Measurements from ENCODE around the gene RHEX.
"Not testable (repeated sequence)": the region's sequence is repeated elsewhere in the genome, so short reads cannot be mapped to it uniquely, and the experiment has no call there.

Gene RHEX

DNA sequence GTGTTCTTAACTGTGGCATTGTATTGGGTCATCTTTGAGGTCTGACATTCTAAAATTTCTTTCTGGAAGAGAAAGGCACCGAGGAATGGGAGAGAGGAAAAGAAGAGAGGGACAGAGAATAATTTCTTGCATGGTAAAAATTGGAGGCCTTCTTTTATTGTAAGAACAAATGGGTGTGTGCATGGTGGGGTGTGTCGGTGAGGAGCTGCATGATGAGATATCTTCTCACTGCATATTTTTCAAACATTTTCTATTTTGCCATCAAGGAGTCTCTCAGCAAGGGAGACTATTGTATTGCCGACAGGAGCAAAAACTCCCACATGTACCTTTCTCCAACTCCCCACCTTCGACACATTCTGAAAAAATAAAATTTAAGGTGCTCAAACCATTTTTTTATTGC, 22.8 kb upstream of the RHEX start:
- DNase-seq (ENCODE audit: low read depth in 3 of 3) = no peak

DNA sequence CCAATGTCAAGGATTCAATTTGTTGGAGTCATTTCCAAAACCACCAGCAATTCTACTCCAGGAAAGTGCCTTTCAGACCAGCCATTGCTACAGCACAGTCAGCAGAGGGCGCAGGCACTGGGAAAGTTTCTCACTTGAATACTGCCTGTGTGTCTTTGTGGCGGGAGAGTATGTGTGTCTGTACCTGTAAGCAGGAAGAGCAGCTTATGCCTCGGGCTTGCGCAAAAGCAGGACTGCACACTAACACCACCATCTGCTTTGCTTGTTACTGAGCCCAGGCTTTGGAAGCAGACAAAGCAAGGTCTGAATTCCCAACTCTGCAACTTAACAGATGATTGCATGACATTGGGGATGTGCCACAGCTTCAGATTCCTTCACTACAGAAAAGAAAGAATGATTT, 22.3 kb upstream of the RHEX start:
- DNase-seq (ENCODE audit: low read depth in 3 of 3) = peak; percentile 35 to 63 (median 50)

DNA sequence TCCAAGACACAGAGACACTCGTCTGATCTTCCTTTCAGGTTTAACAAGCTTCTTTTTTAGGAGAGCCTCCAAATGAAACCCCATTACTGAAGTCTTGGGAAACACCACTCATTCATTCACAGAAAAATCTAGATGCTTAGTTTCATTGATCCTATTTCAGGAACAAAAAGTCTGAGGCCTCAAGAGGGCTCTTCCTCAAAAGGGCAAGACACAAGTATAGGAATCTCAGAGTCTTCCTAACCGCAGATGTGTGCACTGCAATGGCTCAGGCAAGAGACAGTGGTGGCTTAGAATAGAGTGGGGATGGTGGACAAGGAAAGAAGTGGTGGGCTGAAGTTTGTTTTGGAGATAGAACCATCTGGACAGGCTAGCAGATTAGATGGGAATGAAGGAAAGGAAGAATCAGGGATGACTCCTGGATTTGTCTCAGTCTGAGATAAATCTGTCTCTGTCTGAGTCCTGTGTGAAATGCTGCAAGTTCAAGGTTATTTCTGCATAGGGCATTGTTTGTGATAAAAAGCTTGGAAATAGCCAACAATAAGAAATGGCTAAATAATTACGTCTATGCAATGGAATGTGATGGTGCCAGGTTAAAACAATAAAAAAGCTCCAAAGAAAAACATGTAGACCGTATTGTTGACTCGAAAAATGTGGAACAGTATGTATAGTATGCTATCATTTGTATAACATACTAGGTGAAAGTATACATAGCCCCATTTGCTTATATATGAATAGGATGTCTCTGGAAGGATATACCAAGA, 20.4 kb upstream of the RHEX start:
- DNase-seq (ENCODE audit: low read depth in 3 of 3) = no peak

DNA sequence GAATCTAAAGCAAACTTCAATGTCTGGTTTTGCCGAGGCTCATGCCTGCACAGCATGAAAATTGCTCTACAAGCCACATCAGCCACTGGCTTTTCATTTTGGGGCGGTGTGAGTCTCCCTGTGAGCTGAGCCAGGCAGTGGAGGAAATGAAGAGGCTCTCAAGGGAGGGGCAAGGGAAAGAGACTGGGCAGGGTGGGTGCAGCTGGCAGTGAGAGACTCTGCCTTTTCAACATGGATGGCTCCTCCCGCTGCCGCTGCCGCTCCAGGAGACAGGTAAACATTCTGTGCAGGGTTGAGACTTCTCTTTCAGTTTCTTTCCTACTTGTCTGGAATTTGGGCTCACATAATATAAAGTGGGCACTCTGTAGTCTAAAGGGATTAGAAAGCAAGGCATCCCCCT, 17.9 kb upstream of the RHEX start:
- no peak for DNase-seq (ENCODE audit: low read depth in 3 of 3)

DNA sequence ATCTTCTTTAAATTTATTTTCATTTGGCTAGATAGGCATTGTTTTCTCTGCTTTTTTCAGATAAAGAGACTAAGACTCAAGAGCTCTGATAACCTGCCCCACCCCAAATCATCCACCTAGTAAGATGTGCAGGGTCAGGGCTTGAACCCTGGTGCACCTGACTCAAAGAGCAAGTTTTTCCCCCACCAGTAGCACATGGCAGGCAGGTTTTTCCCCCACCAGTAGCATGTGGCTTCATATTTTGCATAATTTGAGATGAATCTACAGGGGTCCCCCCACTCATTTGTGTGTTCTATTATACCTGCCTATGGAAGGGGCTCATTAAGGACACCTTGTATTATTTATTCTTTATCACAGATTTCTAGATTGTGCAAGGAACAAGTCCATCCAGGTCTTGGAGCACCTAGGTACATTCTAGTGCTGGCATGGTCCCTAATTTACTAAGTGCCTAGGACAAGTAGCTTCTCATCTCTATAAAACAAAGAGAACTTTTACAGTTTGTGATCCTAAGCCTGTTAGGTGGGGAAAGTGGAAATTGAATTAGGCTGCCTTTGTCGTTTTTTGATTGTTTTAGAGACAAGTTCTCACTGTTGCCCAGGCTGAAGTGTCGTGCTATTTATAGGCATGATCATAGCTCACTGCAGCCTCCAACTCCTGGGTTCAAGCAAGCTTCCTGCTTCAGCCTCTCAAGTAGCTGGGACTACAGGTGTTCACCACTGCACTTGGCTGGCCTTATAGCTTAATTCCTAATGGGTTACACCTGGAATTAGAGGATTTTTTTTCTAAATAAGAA, 16.1 kb upstream of the RHEX start:
- no peak for DNase-seq (ENCODE audit: low read depth in 3 of 3)

DNA sequence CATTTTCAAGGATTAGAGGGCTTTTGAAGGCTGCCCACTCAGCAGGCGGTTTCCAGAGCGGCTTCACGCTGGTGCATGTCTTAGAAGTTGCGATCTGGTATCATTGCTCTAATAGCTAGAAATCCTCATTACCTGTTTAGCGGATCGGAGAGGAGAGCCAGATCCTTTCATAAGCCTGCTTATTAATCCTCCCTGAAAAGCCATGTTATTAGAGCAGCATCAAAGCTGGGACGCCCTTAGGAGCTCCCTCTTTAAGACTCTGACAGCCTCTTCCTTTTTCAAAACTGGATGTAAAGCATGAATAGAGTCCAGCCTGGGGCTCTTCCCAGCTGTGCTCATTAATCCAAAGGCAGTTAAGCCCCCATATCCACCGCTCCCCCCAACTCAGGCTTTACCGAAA, 15.4 kb upstream of the RHEX start:
- DNase-seq (ENCODE audit: low read depth in 3 of 3) = no peak

DNA sequence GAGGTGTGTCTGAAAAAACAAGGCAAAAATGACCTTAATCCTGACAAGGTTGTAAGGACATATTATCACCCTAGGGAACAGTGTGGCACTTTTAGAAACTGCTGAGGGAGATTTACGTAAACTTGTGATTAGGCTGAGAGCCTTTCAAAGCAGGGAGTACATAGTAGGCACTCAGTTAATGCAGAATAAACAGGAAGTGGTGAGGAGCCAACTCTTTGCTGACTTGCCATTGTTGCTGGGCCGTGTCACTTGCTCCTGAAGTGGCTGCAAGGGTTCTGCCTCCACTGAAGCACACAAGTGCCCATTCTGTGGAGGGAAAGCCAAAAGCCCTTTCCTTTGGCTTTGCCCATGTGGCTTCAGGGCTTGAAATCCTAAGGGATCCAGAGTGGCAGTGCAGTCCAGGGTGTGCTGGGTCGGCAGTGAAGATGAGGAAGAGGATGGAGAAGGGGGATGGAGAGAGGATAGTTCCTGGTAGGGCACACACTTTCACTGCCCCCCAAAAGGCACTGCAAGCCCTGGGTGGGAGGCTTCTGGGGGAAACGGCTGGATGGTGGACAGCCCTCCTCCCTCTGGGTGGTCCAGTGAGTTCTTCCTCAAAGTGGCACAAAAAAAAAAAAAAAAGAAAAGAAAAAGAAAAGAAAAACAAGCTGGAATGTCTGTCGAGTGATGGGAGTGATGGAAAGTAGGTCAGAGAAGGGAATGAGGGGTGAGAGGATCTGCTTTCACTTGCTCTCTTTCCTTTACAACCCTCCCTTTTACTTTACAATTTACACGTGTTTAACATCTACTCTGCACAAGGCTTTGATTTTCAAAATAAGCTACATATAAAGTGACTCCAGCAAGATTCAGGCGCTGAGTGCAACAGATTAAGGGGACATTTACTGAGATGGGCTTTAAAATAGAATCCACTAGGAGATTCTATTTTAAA, 13.7 kb upstream of the RHEX start:
- no peak for DNase-seq (ENCODE audit: low read depth in 3 of 3)

DNA sequence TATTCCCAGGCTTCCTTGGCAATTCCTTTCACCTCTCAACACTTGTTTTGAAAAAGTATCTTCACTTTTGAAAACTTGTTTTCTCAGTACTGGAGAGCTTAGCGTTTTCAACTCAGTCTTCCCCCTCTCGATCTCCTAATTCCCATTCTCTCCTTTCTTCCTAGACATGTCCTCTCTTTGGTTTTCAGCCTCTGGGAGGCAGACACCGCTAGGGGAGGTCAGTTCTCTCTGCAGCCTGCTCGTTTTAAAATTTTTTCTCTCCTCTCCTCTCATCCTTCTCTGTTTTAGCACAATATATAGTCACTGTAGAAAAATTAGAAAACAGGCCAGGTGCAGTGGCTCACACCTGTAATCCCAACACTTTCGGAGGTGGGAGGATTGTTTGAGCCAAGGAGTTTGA, 12.6 kb upstream of the RHEX start:
- DNase-seq (ENCODE audit: low read depth in 3 of 3) = no peak

DNA sequence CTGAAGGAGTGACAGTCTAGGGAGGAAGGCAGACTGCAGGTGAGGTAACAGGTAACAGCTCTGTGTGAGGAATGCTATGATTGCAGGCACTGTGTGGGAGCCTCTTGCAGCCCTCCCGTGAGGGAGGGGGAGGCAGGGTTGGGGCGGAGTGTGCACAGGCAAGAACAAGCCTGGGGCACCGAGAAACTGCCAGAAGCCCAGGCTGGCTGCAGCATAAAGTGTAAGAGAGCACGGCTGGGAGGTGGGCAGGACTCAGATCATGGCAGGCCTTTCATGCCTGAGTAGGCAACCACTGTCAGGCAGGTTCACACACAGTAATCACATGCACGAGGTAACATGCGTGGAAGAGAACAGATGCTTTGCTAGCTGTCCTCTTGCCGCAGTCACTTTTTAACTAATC, 11.3 kb upstream of the RHEX start:
- no peak for DNase-seq (ENCODE audit: low read depth in 3 of 3)

DNA sequence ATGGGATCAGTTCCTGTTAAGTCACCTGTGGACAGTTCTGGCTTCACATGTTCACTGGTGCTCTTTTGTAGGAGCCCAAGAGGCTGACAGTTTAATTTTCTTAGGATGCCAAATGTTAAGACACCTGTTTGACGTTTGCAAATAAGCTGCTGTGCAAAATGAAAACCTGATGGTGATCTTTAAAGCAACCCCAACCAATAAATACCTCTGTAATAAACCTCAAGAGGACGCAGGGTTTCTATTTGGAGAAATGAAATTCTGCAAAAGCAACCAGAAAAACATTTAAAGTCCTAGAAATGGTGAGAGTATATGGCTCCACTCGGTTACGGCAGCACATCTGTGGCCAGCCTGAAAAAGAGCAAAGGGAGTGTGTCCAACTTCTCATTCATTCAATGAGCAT, 5.7 kb upstream of the RHEX start:
- no peak for DNase-seq (ENCODE audit: low read depth in 3 of 3)

DNA sequence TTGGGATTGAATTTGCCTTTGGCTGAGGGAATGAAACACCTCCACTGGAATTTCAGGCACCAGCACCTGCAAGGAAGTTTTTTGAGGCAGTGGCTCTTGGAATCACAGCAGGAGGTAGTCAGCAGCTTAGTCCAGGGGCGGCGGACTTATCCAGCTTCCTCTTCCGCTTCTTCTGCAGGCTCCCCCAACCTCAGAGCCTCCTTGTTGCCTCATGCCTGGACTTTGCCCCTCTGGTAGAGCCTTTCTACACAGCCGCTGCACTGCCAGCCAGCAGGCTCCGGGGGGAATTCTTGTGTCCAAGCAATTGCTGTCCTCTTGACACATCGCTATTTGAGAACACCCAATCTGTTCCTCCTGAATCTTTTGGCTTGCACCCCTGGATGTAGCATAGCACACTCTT, 4.4 kb upstream of the RHEX start:
- DNase-seq (ENCODE audit: low read depth in 3 of 3) = no peak

DNA sequence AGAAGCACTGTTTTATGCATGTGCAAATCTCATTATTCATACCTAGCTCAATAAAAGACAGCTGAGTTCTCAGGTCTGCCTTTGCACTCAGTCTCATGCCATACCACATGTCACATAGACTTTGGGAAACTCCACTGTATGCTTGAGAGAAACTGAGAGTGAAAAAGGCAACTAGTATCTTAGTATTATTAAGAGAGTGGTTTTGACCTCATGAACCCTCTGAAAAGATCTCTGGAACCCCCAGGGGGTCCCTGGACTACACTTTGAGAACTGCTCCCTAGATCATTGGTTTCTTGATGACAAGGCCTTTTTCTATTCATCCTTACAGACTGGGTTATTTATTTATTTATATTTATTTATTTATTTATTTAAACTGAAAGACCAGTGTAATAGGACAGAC, 3.7 kb upstream of the RHEX start:
- DNase-seq (ENCODE audit: low read depth in 3 of 3) = no peak

DNA sequence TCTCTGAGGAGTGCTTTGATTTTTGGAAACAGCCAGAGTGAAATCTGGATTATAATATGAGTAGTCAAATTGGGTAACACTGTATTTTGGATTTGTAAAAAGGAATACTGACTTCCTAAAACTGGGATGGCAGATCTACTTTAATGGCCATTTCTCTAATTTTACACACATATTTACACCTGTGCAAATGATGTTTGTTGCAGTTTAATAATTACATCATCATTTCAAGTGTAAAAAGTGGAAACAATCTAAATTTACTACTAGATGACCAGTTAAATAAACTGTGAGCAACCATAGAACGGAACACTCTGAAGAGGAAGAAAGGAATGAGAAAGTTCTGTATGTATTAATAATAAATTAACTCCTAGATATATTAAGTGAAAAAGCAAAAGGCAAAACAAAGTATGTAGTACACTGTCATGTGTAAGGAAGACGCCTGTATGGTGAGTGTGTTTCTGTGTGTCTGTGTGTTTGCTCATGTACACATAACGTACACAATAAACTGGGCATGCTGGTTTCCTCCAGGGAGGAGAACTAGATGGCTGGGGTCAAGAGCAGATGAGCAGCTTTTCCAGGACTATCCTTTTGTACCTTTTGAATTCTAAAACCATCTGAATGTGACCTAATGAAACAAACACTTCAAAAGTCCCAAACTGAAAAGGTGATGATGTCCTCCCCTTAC, 2.9 kb upstream of the RHEX start:
- no peak for DNase-seq (ENCODE audit: low read depth in 3 of 3)

DNA sequence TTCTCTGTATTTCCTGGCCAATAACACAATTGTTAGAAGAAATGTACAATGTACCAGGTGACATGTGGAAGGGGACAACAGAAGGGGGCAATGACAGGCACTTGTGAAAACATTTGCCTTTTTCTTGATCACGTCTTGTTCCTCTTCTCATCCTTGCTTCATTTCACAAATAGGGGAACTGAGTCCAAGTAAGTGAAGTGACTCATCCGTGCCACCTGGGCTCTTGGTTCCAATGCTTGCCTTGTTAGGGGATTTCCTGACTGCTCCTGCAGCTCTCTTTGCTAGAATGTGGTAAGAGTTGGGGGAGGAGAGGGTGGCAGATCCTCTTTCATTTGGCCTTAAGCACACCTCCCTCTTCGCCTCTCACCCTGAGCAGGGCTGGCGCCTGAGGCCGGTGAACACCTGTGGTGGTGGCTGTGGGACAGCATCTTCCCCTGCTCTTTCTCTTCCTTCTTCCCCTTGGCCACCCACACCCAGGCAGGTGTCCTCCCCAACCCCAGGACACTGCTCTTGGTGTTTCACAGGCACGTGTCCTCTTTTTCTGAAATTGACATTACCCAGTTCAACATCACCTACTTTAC, 2.2 kb upstream of the RHEX start:
- peak; percentile 9 to 36 (median 9) for DNase-seq (ENCODE audit: low read depth in 3 of 3)

DNA sequence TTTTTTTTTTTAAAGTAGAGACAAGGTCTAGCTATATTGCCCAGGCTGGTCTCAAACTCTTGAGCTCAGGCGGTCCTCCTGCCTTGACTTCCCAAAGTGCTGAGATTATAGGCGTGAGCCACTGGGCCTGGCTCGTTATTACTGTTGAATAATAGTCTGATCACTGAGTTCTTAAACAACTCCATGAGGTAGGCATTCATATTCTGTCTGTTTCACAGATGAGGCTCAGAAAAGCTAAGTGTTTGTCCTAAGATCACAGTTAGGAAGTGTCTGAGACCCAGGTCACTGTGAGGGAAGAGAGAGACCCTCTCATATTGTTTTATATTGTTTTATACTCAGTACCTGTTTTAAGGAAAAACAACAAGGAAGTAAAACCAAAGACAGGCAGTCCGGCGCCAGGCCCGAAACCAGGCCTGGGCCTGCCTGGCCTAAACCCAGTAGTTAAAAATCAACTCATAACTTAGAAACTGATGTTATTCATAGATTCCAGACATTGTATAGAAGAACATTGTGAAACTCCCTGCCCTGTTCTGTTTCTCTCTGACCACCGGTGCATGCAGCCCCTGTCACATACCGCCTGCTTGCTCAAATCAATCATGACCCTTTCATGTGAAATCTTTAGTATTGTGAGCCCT, 625 bp upstream of the RHEX start:
- DNase-seq (ENCODE audit: low read depth in 3 of 3) = not testable (repeated sequence)

DNA sequence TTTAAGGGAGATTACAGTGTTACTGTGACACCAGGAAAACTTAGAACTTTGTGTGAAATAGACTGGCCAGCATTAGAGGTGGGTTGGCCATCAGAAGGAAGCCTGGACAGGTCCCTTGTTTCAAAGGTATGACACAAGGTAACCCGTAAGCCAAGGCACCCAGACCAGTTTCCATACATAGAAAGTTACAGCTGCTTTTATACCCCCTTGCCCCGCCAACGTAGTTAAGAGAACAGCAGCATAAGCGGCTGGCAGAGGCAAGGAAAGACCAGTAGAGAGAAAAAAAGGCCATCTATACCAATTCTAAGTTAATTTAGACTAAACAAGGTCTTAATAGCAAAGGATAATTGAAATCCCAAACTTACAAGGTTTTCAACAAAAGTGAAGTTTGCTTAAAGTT, 643 bp downstream of the RHEX start:
- not testable (repeated sequence) for DNase-seq (ENCODE audit: low read depth in 3 of 3)

DNA sequence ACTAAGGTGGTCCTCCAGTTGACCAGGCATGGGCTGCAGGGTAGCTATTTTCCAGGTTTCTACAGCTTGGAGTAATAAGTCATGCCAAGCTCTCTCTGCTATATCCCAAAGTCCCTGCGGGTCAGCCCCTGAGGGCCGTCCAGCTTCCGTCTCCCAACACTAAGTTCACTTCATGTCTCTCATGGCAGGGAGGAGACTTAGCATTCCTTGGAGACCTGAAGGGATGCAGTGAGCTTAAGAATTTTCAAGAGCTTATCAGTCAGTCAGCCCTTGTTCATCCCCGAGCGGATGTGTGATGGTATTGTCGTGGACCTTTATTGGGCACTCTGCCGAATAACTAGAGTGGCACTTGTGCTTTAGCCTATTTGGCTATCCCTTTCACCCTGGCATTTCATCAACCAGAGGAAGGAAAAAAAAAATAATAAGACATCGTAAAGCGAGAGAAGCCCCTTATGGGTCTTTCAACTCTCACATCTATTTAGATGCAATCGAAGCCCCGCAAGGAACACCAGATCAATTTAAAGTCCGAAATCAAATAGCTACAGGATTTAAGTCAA, 2.2 kb downstream of the RHEX start:
- not testable (repeated sequence) for DNase-seq (ENCODE audit: low read depth in 3 of 3)

DNA sequence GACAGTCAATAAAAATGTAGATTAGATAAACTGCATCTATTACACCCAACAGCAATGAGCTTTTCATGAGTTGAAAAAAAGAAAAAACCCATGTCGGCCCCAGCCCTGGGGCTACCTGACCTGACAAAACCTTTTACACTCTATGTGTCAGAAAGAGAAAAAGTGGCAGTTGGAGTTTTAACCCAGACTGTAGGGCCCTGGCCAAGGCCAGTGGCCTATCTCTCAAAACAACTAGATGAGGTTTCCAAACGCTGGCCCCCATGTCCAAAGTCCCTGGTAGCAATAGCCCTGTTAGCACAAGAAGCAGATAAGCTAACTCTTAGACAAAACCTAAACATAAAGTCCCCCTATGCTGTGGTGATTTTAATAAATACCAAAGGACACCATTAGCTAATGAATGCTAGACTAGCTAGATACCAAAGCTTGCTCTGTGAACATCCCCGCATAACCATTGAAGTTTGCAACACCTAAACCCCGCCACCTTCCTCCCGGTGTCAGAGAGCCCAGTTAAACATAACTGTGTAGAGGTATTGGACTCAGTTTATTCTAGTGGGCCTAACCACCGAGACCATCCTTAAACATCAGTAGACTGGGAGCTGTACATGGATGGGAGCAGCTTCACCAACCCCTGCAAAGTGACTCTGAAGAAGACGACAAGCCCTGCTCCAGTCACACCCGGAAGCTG, 2.8 kb downstream of the RHEX start:
- not testable (repeated sequence) for DNase-seq (ENCODE audit: low read depth in 3 of 3)

DNA sequence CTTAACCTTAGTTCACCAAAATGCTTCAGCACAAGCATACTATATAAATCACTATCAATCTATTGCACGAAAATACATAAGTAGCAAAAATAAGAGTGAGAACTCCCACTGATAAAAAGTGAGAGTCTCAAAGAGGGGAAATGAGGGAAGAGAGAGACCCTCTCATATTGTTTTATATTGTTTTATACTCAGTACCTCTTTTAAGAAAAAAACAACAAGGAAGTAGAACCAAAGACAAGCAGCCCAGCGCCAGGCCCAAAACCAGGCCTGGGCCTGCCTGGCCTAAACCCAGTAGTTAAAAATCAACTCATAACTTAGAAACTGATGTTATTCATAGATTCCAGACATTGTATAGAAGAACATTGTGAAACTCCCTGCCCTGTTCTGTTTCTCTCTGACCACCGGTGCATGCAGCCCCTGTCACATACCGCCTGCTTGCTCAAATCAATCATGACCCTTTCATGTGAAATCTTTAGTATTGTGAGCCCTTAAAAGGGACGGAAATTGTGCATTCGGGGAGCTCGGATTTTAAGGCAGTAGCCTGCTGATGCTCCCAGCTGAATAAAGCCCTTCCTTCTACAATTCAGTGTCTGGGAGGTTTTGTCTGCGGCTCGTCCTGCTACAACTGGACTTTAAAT, 5.4 kb downstream of the RHEX start:
- not testable (repeated sequence) for DNase-seq (ENCODE audit: low read depth in 3 of 3)

Data from stimulated activated CD4-positive, alpha-beta T cell treated with anti-CD3 and anti-CD28 coated beads, TNF-alpha, amount 100 ng/mL, for 48 hours (primary cell).